ENCODE measurements around the gene OR2V2. TPM values are rescaled to one million over a fixed set of nuclear protein-coding genes. Genes with fewer than 3 reads are reported as not detected.

Gene OR2V2
- polyA plus RNA-seq, 1 donor from 2014 or later, result not detected

DNA sequence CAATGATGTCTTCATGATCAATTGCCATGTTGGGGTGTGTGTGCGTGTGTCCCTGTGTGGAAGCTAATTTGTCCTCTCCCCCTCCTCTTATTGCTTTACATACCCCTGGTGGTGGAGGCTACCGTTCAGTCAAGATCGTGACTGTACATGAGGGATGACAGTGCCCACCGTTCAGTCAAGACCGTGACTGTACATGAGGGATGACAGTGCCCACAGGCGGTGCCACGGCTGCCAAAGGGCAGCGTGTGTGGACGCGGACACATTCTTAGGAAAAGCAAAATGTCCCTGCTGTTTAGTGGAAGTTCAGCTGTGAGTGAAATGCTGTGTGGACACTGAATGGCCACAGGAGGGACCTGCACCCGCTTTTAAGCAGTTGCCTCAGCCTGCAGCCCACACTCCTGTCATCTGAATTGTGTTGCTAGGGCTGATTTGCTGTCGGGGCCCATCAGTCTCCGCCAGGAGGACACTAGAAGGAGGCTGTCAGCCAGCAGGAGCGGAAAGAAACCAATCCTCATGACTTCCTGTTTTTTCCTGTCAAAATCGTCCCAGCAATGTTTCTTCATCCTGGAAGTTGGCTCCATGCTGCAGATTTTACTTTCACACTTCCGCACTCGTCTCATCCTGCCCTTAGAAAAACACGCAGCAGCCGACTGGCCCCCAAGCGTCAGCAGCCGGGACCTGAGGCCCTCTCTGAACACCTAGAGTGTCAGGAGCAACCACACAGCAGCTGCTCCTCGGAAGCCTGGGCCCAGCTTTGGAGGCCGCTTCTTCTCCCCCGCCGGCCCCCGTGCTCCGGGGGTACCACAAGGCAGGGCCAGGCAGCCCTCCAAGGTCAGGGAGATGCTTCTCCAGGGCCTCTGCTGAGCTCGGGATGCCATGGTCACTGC is 25.5 kb upstream of the OR2V2 start:
- Histone ChIP-seq H3K4me3 (ENCODE audit: low read length) (no peak overlapping the region), H3K9me3 (ENCODE audit: low read length) (no peaks in the 10 kb centered on the region), H3K36me3 (ENCODE audit: insufficient read depth, low read length) (no peaks in the 10 kb centered on the region), H3K27ac (ENCODE audit: low read length) (no peak overlapping the region), H3F3A (ENCODE audit: insufficient read depth, low read length, poor library complexity, severe bottlenecking) (no peaks in the 10 kb centered on the region), H4K20me1 (ENCODE audit: insufficient read depth) (no peaks in the 10 kb centered on the region), H3K4me2 (ENCODE audit: low read length) (no peak overlapping the region), H3K9me2 (ENCODE audit: insufficient read depth, low read length) (no peaks in the 10 kb centered on the region), H3K79me2 (replicated peaks; ENCODE audit: insufficient read depth, low read length) (no peaks in the 10 kb centered on the region), H3K27me3 (ENCODE audit: insufficient read depth, low read depth, low read length) (no peaks in the 10 kb centered on the region), H3K9ac (ENCODE audit: low read length) (no peak overlapping the region), H2AFZ (ENCODE audit: low read depth, low read length) (no peak overlapping the region)
- TF ChIP-seq, protein P1, sequence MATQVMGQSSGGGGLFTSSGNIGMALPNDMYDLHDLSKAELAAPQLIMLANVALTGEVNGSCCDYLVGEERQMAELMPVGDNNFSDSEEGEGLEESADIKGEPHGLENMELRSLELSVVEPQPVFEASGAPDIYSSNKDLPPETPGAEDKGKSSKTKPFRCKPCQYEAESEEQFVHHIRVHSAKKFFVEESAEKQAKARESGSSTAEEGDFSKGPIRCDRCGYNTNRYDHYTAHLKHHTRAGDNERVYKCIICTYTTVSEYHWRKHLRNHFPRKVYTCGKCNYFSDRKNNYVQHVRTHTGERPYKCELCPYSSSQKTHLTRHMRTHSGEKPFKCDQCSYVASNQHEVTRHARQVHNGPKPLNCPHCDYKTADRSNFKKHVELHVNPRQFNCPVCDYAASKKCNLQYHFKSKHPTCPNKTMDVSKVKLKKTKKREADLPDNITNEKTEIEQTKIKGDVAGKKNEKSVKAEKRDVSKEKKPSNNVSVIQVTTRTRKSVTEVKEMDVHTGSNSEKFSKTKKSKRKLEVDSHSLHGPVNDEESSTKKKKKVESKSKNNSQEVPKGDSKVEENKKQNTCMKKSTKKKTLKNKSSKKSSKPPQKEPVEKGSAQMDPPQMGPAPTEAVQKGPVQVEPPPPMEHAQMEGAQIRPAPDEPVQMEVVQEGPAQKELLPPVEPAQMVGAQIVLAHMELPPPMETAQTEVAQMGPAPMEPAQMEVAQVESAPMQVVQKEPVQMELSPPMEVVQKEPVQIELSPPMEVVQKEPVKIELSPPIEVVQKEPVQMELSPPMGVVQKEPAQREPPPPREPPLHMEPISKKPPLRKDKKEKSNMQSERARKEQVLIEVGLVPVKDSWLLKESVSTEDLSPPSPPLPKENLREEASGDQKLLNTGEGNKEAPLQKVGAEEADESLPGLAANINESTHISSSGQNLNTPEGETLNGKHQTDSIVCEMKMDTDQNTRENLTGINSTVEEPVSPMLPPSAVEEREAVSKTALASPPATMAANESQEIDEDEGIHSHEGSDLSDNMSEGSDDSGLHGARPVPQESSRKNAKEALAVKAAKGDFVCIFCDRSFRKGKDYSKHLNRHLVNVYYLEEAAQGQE (IDR thresholded peaks at IDR 0.05; ENCODE audit: borderline replicate concordance), result no peak
- TF ChIP-seq TAF1 (IDR thresholded peaks at IDR 0.05; ENCODE audit: low read depth) (no peak), EP300 (conservative IDR thresholded peaks at IDR 0.05; ENCODE audit: poor library complexity, severe bottlenecking) (no peak), EZH2 (IDR thresholded peaks at IDR 0.05; ENCODE audit: borderline replicate concordance, insufficient read depth, low read length, poor library complexity, severe bottlenecking) (no peak), RAD21 (conservative IDR thresholded peaks at IDR 0.05) (no peak), POLR2AphosphoS5 (IDR thresholded peaks at IDR 0.05) (no peak), SMC3 (conservative IDR thresholded peaks at IDR 0.05; ENCODE audit: poor library complexity) (no peak), MXI1 (conservative IDR thresholded peaks at IDR 0.05; ENCODE audit: poor library complexity, severe bottlenecking) (no peak)
- TF ChIP-seq, protein P2, sequence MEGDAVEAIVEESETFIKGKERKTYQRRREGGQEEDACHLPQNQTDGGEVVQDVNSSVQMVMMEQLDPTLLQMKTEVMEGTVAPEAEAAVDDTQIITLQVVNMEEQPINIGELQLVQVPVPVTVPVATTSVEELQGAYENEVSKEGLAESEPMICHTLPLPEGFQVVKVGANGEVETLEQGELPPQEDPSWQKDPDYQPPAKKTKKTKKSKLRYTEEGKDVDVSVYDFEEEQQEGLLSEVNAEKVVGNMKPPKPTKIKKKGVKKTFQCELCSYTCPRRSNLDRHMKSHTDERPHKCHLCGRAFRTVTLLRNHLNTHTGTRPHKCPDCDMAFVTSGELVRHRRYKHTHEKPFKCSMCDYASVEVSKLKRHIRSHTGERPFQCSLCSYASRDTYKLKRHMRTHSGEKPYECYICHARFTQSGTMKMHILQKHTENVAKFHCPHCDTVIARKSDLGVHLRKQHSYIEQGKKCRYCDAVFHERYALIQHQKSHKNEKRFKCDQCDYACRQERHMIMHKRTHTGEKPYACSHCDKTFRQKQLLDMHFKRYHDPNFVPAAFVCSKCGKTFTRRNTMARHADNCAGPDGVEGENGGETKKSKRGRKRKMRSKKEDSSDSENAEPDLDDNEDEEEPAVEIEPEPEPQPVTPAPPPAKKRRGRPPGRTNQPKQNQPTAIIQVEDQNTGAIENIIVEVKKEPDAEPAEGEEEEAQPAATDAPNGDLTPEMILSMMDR (IDR thresholded peaks at IDR 0.05; ENCODE audit: poor library complexity, severe bottlenecking), result no peak

DNA sequence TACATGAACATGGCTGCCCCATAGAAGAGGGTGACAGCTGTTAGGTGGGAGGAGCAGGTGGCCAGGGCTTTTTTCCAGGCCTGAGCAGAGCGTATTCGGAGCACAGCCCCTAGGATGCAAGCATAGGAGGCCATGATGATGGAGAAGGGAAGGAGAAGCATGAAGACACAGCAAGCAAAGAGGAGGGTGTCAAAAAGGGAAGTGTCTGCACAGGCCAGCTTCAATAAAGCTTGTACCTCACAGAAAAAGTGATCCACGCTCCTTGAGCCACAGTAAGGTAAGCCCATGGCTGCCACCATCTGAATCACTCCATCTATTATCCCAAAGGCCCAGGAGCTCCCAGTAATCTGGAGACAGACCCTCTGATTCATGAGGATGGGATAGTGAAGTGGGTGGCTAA is 22.9 kb upstream of the OR2V2 start:
- Histone ChIP-seq H3K9me3 (ENCODE audit: low read length) (no peaks in the 10 kb centered on the region), H3K79me2 (replicated peaks; ENCODE audit: insufficient read depth, low read length) (no peaks in the 10 kb centered on the region), H3K9me2 (ENCODE audit: insufficient read depth, low read length) (no peaks in the 10 kb centered on the region), H3K27ac (ENCODE audit: low read length) (no peak overlapping the region), H3K4me3 (ENCODE audit: low read length) (no peak overlapping the region), H3F3A (ENCODE audit: insufficient read depth, low read length, poor library complexity, severe bottlenecking) (no peaks in the 10 kb centered on the region), H3K36me3 (ENCODE audit: insufficient read depth, low read length) (no peaks in the 10 kb centered on the region), H3K9ac (ENCODE audit: low read length) (no peak overlapping the region), H3K27me3 (ENCODE audit: insufficient read depth, low read depth, low read length) (no peaks in the 10 kb centered on the region), H4K20me1 (ENCODE audit: insufficient read depth) (no peaks in the 10 kb centered on the region), H3K4me2 (ENCODE audit: low read length) (no peak overlapping the region), H2AFZ (ENCODE audit: low read depth, low read length) (no peak overlapping the region)
- TF ChIP-seq TAF1 (IDR thresholded peaks at IDR 0.05; ENCODE audit: low read depth) (no peak), EZH2 (IDR thresholded peaks at IDR 0.05; ENCODE audit: borderline replicate concordance, insufficient read depth, low read length, poor library complexity, severe bottlenecking) (no peak), MXI1 (conservative IDR thresholded peaks at IDR 0.05; ENCODE audit: poor library complexity, severe bottlenecking) (no peak), RAD21 (conservative IDR thresholded peaks at IDR 0.05) (no peak), POLR2AphosphoS5 (IDR thresholded peaks at IDR 0.05) (no peak)
- TF ChIP-seq, protein P2 (IDR thresholded peaks at IDR 0.05; ENCODE audit: poor library complexity, severe bottlenecking), result no peak
